AG08396 (cell line): ENCODE data around the gene CHODL.

Experiments
- DNase-seq: peaks from one replicate; pipeline ENCODE4 v3.0.0; 2012; ENCODE audit warnings: low spot score, mixed read lengths

CHODL gene

DNA sequence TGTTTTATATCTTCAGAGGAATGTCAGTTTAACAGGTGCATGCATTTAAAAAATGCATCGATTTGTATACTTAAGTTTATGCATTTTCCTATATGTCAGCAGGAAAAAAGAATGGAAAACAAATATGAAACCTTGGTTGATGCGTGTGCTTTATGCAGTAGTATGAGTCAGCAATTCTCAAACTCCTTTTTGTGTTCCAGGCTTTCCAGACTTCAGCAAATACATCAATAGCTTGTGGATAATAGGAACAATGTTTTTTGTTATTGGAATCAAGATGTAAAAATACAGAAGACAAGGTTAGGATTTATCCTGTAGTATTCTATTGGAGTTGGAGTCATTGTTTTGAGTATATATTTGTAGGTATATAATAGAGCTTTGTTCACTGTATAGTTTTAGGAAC is 45.2 kb downstream of the CHODL start:
- DNase-seq: no peak

GRCh38 chr21:18294100-18294499 is 49.5 kb downstream of the CHODL start:
- DNase-seq: no peak

DNA sequence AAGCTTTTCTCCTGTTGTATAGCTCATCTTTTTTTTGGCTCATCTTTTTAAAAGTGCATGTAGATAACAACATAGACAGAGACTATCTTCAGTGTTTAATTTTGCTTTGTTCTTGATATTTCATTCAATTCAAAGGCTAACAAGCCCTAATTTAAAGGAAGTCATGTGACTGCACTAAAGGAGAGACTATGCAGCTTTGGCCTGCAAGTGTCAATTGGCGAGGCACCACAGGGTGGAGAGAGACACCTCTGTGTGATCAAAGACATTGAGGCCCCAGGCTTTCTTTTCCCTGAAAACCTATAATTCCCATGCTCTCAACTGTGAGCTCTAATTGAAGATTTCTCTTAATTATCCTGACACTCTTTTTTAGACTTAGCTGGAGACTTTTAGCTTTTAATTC is 53.6 kb downstream of the CHODL start:
- DNase-seq: no peak
